Choroid plexus epithelial cell (primary cell): ENCODE measurements around the gene XCL1.
"Not testable (repeated sequence)": the region's sequence is repeated elsewhere in the genome, so short reads cannot be mapped to it uniquely, and the experiment has no call there.

Experiments
- DNase-seq: peaks from one replicate; pipeline ENCODE4 v3.0.0-alpha.2; 2010; ENCODE audit warnings: low read depth
- H3K4me3 ChIP-seq: 2 replicates; pipeline ENCODE4 v1.5.1; 2011; ENCODE audit warnings: low read depth, mild to moderate bottlenecking, control low read depth, low read length, moderate library complexity
- CTCF ChIP-seq: conservative IDR thresholded peaks from 2 replicates; pipeline ENCODE4 v1.5.1; 2011; ENCODE audit warnings: low read depth, mild to moderate bottlenecking, control low read depth, inconsistent platforms, low read length, moderate library complexity

XCL1 gene

GRCh38 chr1:168570652-168571051 is 5.8 kb upstream of the XCL1 start:
- H3K4me3 ChIP-seq = no peak overlapping the region
- no peak for DNase-seq
- TF ChIP-seq CTCF = no peak

- H3K4me3 ChIP-seq = no peak overlapping the region
- TF ChIP-seq CTCF = no peak
- DNase-seq = no peak
Measured at GRCh38 chr1:168572633-168573032, 3.8 kb upstream of the XCL1 start.

GRCh38 chr1:168574234-168574633 is 2.2 kb upstream of the XCL1 start:
- DNase-seq = peak; percentile 64
- H3K4me3 ChIP-seq = not testable (repeated sequence)
- peak; percentile 15 for TF ChIP-seq CTCF

GRCh38 chr1:168578531-168579185 is 2.3 kb downstream of the XCL1 start:
- not testable (repeated sequence) for DNase-seq, H3K4me3 ChIP-seq

- DNase-seq, H3K4me3 ChIP-seq: not testable (repeated sequence)
Measured at GRCh38 chr1:168580290-168580689, 3.9 kb downstream of the XCL1 start.

GRCh38 chr1:168580991-168581390 is 4.6 kb downstream of the XCL1 start:
- not testable (repeated sequence) for H3K4me3 ChIP-seq

GRCh38 chr1:168581817-168582572 is 5.6 kb downstream of the XCL1 start:
- DNase-seq = no peak
- no peak for TF ChIP-seq CTCF
- no peak overlapping the region for H3K4me3 ChIP-seq

More at GRCh38 chr1:168580991-168581390, 4.6 kb downstream of the XCL1 start:
- DNase-seq = not testable (repeated sequence)

- DNase-seq = no peak
- H3K4me3 ChIP-seq = no peak overlapping the region
- TF ChIP-seq CTCF = no peak
Measured at GRCh38 chr1:168582688-168583336, 6.4 kb downstream of the XCL1 start.
